NCI-H82 (cell line): ENCODE measurements around the gene PRRG2.
"Not testable (repeated sequence)": the region's sequence is repeated elsewhere in the genome, so short reads cannot be mapped to it uniquely, and the experiment has no call there.

Experiments used
- DNase-seq: peaks from one replicate; lab custom pipeline; 2025; lab: John Stamatoyannopoulos, UW

Gene PRRG2

DNA sequence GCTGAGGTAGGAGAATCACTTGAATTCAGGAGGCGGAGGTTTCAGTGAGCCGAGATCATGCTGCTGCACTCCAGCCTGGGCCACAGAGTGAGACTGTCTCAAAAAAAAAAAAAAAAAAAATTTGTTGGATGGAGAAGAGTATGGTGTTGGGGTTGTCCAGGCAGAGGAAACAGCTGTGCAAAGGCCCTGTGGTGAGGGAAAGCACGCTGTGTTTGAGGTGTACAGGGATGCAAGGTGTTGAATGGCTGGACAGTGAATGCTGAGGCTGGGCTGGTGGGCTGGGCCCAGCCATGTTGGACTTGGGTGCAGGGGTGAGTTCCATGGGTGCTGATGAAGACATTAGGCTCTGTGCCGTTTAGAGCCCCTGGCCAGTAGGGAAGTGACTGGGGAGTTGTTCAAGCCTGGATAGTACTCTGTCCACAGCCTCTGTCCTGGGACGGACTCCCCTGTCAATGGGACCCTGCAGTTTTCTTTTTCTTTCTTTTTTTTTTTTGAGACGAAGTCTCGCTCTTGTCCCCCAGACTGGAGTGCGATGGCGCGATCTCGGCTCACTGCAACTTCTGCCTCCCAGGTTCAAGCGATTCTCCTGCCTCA is 28.5 kb downstream of the PRRG2 start:
- DNase-seq: no peak

DNA sequence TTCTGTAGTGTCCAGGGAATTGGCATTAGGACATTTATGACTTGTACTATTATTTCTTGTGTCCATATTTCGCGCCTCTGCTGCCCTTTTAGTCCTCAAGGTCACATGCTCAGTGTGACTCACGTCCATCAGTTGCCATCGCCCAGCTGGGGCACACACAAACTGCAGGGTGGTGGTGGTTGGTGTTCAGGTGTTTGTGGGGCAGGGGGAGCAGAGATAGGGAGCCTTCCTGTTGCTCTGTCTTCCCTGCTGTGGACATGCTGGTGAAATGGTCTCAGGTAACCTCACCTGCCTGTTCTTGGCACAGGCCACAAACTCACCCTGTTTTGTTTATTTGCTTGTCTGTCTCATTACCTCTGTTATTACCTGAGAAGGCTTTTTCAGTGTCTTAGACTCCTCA is 32.3 kb downstream of the PRRG2 start:
- DNase-seq: no peak

- no peak for DNase-seq
Observed at GRCh38 chr19:49614096-49614833, 33.1 kb downstream of the PRRG2 start.

GRCh38 chr19:49615861-49616260 is 34.7 kb downstream of the PRRG2 start:
- no peak for DNase-seq

- DNase-seq: no peak
Observed at GRCh38 chr19:49616532-49616931, 35.4 kb downstream of the PRRG2 start.

- no peak for DNase-seq
Observed at GRCh38 chr19:49616945-49617344, 35.8 kb downstream of the PRRG2 start.

DNA sequence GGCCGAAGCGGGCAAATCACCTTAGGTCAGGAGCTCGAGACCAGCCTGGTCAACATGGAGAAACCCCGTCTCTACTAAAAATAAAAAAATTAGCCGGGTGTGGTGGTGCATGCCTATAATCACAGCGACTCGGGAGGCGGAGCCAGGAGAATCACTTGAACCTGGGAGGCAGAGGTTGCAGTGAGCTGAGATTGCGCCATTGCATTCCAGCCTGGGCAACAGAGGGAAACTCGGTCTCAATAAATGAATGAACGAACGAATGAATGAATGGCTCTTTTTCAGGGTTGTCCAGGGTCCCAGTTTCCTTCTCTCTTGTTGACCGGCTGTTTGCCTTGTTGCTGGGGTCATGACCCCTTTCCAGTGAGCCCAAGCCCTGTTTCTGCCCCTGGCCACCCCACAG is 36.7 kb downstream of the PRRG2 start:
- not testable (repeated sequence) for DNase-seq

GRCh38 chr19:49624967-49625910 is 44.1 kb downstream of the PRRG2 start:
- no peak for DNase-seq

- DNase-seq: no peak
Observed at GRCh38 chr19:49626226-49626625, 45.1 kb downstream of the PRRG2 start.

DNA sequence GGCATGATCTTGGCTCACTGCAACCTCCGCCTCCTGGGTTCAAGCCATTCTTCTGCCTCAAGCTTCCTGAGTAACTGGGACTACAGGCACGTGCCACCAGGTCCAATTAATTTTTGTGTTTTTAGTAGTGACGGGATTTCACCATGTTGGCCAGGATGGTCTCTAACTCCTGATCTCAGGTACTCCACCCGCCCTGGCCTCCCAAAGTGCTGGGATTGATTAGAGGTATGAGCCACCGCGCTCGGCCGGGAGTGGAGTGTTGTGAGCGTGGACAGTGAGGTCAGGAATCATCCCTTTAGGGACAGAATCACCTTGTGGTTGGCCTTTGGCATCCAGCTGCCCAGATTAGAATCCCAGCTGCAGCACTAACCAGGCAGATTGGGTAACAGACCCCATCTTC is 48.5 kb downstream of the PRRG2 start:
- DNase-seq: no peak

- no peak for DNase-seq
Observed at GRCh38 chr19:49631014-49631588, 50.0 kb downstream of the PRRG2 start.

GRCh38 chr19:49631610-49632192 is 50.6 kb downstream of the PRRG2 start:
- DNase-seq: peak; percentile 65

DNA sequence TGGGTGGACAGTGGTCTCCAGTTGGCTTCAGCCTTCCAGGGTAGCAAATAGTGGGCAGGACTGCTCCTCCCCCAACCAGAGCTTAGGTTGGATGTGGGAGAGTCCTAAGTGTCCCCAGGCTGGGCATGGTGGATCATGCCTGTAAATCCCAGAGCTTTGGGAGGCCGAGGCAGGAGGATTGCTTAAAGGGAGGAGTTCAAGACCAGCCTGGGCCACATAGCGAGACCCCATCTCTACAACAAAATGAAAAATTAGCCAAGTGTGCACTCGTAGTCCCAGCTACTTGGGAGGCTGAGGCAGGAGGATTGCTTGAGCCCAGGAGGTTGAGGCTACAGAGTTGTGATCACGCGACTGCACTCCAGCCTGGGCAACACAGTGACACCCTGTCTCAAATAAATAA is 51.5 kb downstream of the PRRG2 start:
- DNase-seq: no peak

DNA sequence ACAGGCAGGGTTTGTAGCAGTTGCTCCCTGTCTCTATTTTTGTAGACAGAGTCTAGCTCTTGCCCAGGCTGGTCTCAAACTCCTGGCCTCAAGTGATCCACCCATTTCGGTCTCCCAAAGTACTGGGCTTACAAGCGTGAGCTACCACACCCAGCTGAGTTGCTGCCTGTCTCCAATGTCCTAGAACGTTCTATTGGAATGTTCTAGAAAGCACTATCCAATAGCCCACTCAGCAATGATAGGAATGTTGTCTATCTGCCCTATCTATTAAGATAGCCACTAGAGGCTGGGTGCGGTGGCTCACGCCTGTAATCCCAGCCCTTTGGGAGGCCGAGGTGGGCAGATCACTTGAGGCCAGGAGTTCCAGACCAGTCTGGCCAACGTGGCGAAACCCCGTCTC is 52.2 kb downstream of the PRRG2 start:
- DNase-seq: not testable (repeated sequence)

GRCh38 chr19:49635530-49636232 is 54.6 kb downstream of the PRRG2 start:
- DNase-seq: peak; percentile 38

DNA sequence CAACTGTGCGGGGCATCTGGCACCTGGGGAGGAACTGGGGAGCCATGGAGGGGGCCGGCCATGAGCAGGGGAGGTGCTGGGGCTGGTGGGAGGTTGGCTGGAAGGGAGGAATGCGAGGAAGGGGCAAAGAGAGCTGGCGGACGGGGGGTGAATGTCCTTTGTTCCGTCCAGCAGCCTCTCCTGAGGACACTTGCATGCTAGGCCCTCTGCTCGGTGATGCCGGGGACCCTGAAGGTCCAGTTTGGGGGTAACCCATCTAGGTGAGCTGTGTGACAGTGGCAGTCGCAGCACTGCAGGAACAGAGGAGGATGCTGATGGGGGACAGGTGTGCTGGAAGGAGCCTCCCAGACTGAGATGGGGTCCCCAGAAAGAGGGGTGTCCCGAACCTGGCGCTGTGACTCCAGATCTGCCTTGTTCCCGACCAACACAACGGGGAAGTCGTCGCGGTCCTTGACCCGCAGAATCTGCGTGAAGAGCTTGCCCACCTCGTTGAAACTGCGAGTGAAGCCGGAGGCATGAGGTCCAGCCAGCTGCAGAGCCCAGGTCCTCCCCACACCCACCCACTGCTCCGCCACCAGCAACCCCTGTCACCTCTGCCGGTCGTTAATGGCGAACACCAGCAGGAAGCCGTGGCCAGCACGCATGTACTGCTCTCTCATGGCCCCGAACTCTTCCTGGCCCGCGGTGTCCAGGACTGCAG is 55.3 kb downstream of the PRRG2 start:
- DNase-seq: no peak

- DNase-seq: peak; percentile 57
Observed at GRCh38 chr19:49637821-49638738, 57.0 kb downstream of the PRRG2 start.

- peak; percentile 45 for DNase-seq
Observed at GRCh38 chr19:49639401-49640112, 58.4 kb downstream of the PRRG2 start.
